ENCODE results near the gene IQSEC3. TPM values are rescaled to one million over a fixed set of nuclear protein-coding genes. Genes with fewer than 3 reads are reported as not detected.
"Not testable (repeated sequence)": the region's sequence is repeated elsewhere in the genome, so short reads cannot be mapped to it uniquely, and the experiment has no call there.

Gene IQSEC3
- polyA plus RNA-seq, 3 donors = 8.0 to 15.3 (median 10.4) TPM

DNA sequence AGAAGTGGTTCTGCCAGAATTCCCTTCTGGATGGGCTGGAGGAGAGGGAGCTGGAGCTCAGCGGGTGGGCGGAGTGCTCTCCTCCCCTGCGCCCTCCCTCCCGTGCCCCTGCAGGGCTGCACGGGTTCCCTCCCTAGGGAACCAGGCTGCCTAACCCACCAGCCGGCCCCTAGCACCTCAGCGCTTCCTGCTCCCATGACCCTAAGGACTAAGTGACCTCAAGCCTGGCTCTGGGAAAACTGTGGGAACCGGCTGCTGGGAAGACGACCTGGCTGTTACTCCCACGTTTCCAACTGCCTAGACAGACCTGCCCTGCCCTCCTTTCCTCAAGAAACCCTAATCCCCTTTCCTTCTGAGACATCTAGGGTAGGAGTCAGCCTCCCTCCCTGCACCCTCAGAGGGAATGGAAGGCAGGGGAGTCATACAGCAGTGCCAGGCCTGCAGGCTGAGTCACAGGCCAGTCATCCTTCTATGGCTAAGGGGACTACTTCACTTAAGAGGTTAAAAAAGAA, 115.9 kb downstream of the IQSEC3 start:
- no peak for DNase-seq (ENCODE audit: extremely low read depth in 1 of 11, low read depth in 9 of 11, low spot score in 4 of 11)

DNA sequence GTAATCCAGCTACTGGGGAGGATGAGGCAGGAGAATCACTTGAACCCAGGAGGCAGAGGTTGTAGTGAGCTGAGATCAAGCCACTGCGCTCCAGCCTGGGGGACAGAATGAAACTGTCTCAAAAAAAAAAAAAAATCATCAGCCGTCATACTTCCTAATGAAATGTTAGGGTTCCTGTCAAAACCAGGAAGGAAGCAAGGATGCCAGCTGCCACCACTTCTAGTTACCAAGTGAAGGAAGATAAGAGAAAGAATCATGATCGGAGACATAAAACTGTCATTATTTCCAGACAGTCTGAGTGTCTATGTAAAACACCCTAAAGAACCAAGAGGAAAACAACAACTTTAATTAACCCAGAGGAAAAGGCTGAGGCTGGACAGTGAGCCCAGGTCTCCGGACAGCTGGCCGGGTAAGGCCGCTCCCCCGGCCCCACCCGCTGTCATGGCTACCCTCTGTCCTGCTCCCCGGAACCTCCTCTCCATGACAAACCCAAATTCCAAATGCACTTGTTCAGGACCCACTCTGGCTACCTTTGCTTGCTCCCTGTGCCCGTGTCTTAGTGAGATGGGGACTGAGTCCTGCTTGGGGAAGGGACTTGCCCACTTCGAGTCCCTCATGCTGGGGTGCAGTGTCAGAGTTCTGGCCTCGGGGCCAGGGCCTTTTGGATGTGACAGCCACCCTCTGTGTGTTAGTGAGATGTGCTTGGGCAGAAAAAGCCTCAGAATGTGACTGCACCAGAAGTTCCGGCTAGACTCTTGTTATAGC, 118.4 kb downstream of the IQSEC3 start:
- no peak for DNase-seq (ENCODE audit: extremely low read depth in 1 of 11, low read depth in 9 of 11, low spot score in 4 of 11)

GRCh38 chr12:185576-185955, 119.0 kb downstream of the IQSEC3 start:
- no peak for DNase-seq (ENCODE audit: extremely low read depth in 1 of 11, low read depth in 9 of 11, low spot score in 4 of 11)

- DNase-seq (ENCODE audit: extremely low read depth in 1 of 11, low read depth in 9 of 11, low spot score in 4 of 11) = no peak
Observed at GRCh38 chr12:186006-186625, 119.5 kb downstream of the IQSEC3 start.

- not testable (repeated sequence) for DNase-seq (ENCODE audit: extremely low read depth in 1 of 11, low read depth in 9 of 11, low spot score in 4 of 11)
Observed at GRCh38 chr12:187986-188909, 121.7 kb downstream of the IQSEC3 start.

GRCh38 chr12:188910-189621, 122.5 kb downstream of the IQSEC3 start:
- DNase-seq (ENCODE audit: extremely low read depth in 1 of 11, low read depth in 9 of 11, low spot score in 4 of 11) = peak in 5 of 11 donors; percentile 50 to 76 (median 65)

DNA sequence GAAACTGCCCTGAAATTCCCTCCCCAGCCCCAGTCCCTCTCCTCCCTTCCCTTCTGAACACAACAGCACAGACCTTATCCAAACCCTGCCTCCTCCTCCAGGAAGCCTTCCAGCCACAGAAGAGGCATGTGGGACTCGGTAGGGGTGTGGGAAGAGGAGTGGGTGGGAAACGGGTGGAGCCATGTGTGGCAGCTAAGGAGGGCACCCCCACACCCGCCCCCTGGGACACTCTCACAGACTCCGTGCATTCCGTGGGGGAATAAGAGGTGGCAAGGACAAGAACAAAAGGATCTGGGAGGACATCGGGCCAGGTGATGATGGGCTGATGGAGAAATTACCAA, 123.0 kb downstream of the IQSEC3 start:
- DNase-seq (ENCODE audit: extremely low read depth in 1 of 11, low read depth in 9 of 11, low spot score in 4 of 11) = no peak

- DNase-seq (ENCODE audit: extremely low read depth in 1 of 11, low read depth in 9 of 11, low spot score in 4 of 11) = no peak
Observed at GRCh38 chr12:190881-191280, 124.3 kb downstream of the IQSEC3 start.

DNA sequence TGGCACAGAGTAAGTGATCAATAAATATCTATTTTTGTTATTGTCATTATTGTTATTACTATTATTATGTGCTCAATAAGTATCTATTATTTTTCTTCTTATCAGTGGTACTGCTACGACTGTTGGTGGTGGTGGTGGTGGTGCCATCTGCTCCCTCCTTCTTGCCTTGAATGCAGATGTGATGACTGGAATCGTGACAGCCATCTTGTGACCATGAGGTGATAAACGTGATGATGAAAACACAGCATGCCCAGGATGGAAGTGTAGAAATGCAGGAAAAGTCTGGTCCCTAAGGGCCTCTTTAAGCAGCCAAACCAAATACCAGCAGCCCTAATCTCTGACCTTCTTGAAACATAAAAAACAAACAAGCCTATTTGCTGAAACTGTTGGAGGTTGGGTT, 125.0 kb downstream of the IQSEC3 start:
- DNase-seq (ENCODE audit: extremely low read depth in 1 of 11, low read depth in 9 of 11, low spot score in 4 of 11) = no peak

DNA sequence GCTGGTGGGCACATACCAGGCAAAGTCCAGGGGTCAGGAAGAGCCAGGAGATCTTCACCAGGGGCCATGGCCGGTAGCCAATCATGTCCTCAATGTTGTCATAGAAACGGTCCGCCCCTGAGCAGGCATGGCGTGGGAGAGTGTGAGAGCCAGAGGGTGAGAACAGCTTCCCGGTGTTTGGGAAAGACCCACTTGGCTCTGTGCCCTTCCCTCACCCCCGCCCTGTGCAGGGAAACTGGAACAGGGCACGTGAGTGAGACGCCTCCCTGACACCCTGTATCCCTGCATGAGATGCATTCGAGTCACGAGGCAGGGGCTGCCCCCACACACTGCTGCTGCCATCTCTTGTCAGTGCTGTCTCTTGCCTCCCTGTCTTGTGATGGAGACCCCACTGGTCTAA, 126.7 kb downstream of the IQSEC3 start:
- no peak for DNase-seq (ENCODE audit: extremely low read depth in 1 of 11, low read depth in 9 of 11, low spot score in 4 of 11)

DNA sequence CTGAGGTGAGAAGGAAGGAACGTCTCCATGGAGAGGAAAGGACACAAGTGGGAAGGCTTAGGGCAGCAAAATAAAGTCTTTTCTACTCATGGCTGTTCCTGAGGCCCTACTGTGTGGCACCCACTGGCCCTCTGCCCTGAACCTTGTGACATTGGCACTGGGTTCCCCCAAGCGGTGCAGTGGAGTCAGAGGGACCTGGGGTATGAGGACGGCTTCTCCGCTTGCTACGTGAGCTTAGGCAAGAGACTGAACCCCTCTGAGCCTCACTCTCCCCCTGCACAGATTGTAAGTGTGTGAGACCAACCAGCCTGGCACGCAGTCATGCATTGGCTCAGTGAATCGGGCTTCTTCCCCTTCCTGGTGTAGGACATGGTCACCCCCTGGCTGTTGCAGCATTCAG, 127.7 kb downstream of the IQSEC3 start:
- no peak for DNase-seq (ENCODE audit: extremely low read depth in 1 of 11, low read depth in 9 of 11, low spot score in 4 of 11)

DNA sequence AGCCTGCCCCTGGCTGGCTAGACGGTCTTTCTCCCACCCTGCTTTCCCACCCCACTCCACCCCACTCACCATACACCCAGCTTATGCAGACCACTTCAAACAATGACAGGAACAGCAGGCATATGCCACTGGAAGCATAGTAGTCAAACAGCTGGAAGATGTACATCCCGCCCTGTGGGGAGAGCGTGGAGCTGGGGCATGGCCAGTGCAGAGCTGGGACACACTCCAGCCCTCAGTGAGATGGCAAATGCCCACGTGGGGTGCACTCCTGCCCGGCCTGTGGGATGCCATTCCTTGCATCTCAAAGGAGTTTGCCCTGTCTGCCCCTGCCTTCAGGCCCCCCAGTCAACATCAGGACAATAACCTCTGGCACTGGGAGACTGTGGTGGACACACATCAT, 128.6 kb downstream of the IQSEC3 start:
- DNase-seq (ENCODE audit: extremely low read depth in 1 of 11, low read depth in 9 of 11, low spot score in 4 of 11) = no peak

GRCh38 chr12:195951-196350, 129.4 kb downstream of the IQSEC3 start:
- no peak for DNase-seq (ENCODE audit: extremely low read depth in 1 of 11, low read depth in 9 of 11, low spot score in 4 of 11)

GRCh38 chr12:196436-196835, 129.9 kb downstream of the IQSEC3 start:
- no peak for DNase-seq (ENCODE audit: extremely low read depth in 1 of 11, low read depth in 9 of 11, low spot score in 4 of 11)

DNA sequence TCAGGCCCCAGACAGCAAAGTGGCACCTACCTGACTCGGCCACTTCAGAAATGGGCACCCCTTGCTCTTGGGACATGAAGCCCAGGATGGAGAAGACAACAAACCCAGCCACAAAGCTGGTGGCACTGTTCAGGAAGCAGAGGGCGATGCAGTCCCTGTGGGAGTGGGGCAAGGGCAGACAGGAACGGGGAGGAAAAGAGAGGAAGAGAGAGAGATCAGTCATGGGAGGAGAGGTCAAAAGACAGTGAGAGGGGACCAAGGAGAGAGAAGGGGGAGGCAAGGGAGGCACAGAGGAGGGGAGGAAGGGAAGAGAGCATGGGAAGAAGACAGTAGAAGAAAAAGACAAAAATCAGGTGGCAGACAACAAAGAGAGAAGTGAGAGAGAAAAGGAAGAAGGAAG, 130.8 kb downstream of the IQSEC3 start:
- DNase-seq (ENCODE audit: extremely low read depth in 1 of 11, low read depth in 9 of 11, low spot score in 4 of 11) = no peak

GRCh38 chr12:197911-198695, 131.5 kb downstream of the IQSEC3 start:
- no peak for DNase-seq (ENCODE audit: extremely low read depth in 1 of 11, low read depth in 9 of 11, low spot score in 4 of 11)

DNA sequence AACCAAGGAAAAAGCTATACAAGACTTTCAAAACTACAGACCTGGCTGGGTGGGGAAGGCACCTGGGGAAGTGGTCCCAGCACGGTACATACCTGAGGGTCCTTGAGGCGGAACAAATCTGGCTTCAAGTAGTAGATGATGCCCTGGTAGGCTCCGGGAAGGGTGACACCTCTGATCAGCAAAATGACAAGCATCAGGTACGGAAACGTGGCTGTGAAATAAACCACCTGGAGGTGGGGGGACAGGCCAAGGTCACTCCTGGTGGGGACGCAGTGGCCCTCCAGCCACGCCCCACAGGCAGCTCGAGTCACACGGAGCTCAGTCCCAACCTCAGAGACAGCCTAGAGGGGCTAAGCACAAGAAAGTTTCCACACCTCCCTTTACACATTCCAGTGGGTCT, 132.1 kb downstream of the IQSEC3 start:
- DNase-seq (ENCODE audit: extremely low read depth in 1 of 11, low read depth in 9 of 11, low spot score in 4 of 11) = no peak

GRCh38 chr12:201361-201760, 134.8 kb downstream of the IQSEC3 start:
- no peak for DNase-seq (ENCODE audit: extremely low read depth in 1 of 11, low read depth in 9 of 11, low spot score in 4 of 11)

Data from renal cortex interstitium (tissue), 11 donors.